ENCODE data around the gene MYO7A. TPM values are rescaled to one million over a fixed set of nuclear protein-coding genes. Genes with fewer than 3 reads are reported as not detected.

Gene MYO7A
- polyA plus RNA-seq, 1 experiment: not detected

DNA sequence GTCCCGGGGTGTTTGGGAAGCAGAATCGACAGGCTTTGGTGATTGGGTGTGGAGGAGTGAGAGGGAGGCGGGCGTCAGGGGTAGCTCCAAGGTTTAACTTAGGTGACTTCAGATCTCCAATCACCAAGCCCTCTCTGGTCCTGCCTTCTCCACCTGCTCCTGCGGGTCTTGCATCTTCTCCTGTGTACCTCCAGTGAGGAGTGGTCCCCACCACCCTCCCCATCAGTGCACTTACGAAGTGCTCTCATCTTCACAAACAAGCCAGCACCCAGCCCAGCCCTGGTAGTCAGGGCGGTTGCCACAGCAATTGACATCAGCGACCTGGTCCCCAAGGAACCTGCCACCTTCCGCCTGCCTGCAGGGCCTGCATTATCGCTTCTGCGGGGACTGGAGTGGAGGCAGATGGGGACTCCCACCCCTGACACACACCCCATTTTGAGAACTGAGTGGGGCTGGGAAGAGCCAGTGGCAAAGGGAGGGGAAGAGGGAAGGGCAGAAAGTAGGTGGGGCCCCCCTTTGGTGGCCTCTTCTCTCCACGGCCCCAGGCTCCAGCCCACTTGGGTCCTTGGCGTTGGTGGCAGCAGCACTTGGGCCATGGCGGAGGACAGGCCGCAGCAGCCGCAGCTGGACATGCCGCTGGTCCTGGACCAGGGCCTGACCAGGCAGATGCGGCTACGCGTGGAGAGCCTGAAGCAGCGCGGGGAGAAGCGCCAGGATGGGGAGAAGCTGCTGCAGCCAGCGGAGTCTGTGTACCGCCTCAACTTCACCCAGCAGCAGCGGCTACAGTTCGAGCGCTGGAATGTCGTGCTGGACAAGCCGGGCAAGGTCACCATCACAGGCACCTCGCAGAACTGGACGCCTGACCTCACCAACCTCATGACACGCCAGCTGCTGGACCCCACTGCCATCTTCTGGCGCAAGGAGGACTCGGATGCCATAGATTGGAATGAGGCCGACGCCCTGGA is 25.5 kb upstream of the MYO7A start, which contains the start of gene OMP:
Gene OMP (plus strand): TSS at position 595 of the 965 bp plus-strand sequence. CDS start 0 bp downstream, at position 595.
- Histone ChIP-seq H3K9me3 (ENCODE audit: control insufficient read depth, insufficient read depth, low read length) (no peaks in the 10 kb centered on the region; the same call in 1 of the 2 replicates), H3K27me3 (ENCODE audit: control insufficient read depth, insufficient read depth, low read length) (no peaks in the 10 kb centered on the region), H3K4me3 (ENCODE audit: low read depth, low read length) (no peak within 1 kb of the TSS), H3K27ac (ENCODE audit: low read depth, low read length) (no peak within 1 kb of the TSS)
- DNase-seq (ENCODE audit: low read depth, low spot score): no peak
- TF ChIP-seq, protein P1, sequence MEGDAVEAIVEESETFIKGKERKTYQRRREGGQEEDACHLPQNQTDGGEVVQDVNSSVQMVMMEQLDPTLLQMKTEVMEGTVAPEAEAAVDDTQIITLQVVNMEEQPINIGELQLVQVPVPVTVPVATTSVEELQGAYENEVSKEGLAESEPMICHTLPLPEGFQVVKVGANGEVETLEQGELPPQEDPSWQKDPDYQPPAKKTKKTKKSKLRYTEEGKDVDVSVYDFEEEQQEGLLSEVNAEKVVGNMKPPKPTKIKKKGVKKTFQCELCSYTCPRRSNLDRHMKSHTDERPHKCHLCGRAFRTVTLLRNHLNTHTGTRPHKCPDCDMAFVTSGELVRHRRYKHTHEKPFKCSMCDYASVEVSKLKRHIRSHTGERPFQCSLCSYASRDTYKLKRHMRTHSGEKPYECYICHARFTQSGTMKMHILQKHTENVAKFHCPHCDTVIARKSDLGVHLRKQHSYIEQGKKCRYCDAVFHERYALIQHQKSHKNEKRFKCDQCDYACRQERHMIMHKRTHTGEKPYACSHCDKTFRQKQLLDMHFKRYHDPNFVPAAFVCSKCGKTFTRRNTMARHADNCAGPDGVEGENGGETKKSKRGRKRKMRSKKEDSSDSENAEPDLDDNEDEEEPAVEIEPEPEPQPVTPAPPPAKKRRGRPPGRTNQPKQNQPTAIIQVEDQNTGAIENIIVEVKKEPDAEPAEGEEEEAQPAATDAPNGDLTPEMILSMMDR (IDR thresholded peaks at IDR 0.05; ENCODE audit: low read depth, low read length): no peak
- ChIA-PET CTCF (interaction anchor here (0.7 to 2.4 kb wide), 7 partner anchors 11 to 446 kb away, joined by 3 to 12 read pairs (median 4); no protein-coding TSS in a partner anchor), POLR2A (no interaction called here)

- CTCF ChIA-PET: interaction anchor here (1.4 kb wide), 1 partner anchor 12 kb away, joined by 7 read pairs; no protein-coding TSS in a partner anchor
- Histone ChIP-seq H3K27ac (ENCODE audit: low read depth, low read length) (no peak overlapping the region), H3K4me3 (ENCODE audit: low read depth, low read length) (no peak overlapping the region), H3K27me3 (ENCODE audit: control insufficient read depth, insufficient read depth, low read length) (no peaks in the 10 kb centered on the region), H3K9me3 (ENCODE audit: control insufficient read depth, insufficient read depth, low read length) (no peaks in the 10 kb centered on the region; the same call in 1 of the 2 replicates)
- POLR2A ChIA-PET: no interaction called here
- TF ChIP-seq, protein P1 (IDR thresholded peaks at IDR 0.05; ENCODE audit: low read depth, low read length): no peak
- no peak for DNase-seq (ENCODE audit: low read depth, low spot score)
These were observed 24.7 kb upstream of the MYO7A start for GRCh38 chr11:77103319-77103718.

DNA sequence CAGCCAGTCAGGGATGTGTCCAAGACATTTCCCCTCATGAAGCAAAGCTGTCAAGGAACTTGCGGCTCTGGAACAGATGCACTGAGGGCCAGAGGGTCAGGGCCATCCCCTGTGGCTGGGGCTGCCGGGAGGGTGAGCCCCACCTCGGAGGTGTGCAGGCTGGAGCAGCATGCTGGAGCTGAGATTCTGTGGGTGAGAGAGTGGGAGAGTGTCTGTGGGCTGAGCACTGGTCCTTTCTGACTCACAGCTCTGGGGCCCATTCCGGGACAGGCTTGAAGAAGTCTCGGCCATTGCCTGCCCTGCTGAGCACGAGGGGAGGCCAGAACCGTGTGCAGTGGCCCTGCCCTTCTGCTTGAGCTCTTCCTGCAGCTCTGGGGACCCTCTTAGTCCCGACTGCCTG is 23.3 kb upstream of the MYO7A start:
- Histone ChIP-seq H3K9me3 (ENCODE audit: control insufficient read depth, insufficient read depth, low read length) (no peaks in the 10 kb centered on the region; the same call in 1 of the 2 replicates), H3K4me3 (ENCODE audit: low read depth, low read length) (no peak overlapping the region), H3K27ac (ENCODE audit: low read depth, low read length) (no peak overlapping the region), H3K27me3 (ENCODE audit: control insufficient read depth, insufficient read depth, low read length) (no peaks in the 10 kb centered on the region)
- ChIA-PET CTCF (interaction anchor here (0.9 to 1.4 kb wide), 2 partner anchors 14 to 57 kb away, joined by 3 to 7 read pairs; no protein-coding TSS in a partner anchor), POLR2A (no interaction called here)
- no peak for DNase-seq (ENCODE audit: low read depth, low spot score)
- TF ChIP-seq, protein P1 (IDR thresholded peaks at IDR 0.05; ENCODE audit: low read depth, low read length): no peak

- DNase-seq (ENCODE audit: low read depth, low spot score): no peak
- CTCF ChIA-PET: interaction anchor here (1.0 to 3.4 kb wide), 4 partner anchors 15 to 59 kb away, joined by 3 to 23 read pairs (median 10); partner anchors contain the start of gene MYO7A
These were observed 21.7 kb upstream of the MYO7A start for GRCh38 chr11:77106321-77106720.

More at GRCh38 chr11:77106321-77106720, 21.7 kb upstream of the MYO7A start:
- Histone ChIP-seq H3K27ac (ENCODE audit: low read depth, low read length) (no peak overlapping the region), H3K27me3 (ENCODE audit: control insufficient read depth, insufficient read depth, low read length) (no peaks in the 10 kb centered on the region), H3K4me3 (ENCODE audit: low read depth, low read length) (no peak overlapping the region), H3K9me3 (ENCODE audit: control insufficient read depth, insufficient read depth, low read length) (no peaks in the 10 kb centered on the region; the same call in 1 of the 2 replicates)
- POLR2A ChIA-PET: no interaction called here
- TF ChIP-seq, protein P1 (IDR thresholded peaks at IDR 0.05; ENCODE audit: low read depth, low read length): no peak

Measured in AG04450 (cell line).